ENCODE measurements around the gene FABP1.

FABP1 gene

GRCh38 chr2:88171966-88172365, 44.1 kb upstream of the FABP1 start:
- H3K4me3 ChIP-seq (IDR thresholded peaks at IDR 0.05; ENCODE audit: insufficient read depth, low read depth, low read length), result no peak overlapping the region
- TF ChIP-seq CTCF (conservative IDR thresholded peaks at IDR 0.05; ENCODE audit: low read depth, low read length), result no peak
- H3K4me1 ChIP-seq (ENCODE audit: low read depth, poor library complexity, severe bottlenecking), result peaks cover 18% of the 10 kb centered on the region
- no peak overlapping the region for H3K9ac ChIP-seq
- H4K20me1 ChIP-seq (ENCODE audit: insufficient read depth), result no peaks in the 10 kb centered on the region
- no peaks in the 10 kb centered on the region for H3K27me3 ChIP-seq (ENCODE audit: insufficient read depth, low read depth)
- H3K4me2 ChIP-seq, result no peak overlapping the region
- no peaks in the 10 kb centered on the region for H3K36me3 ChIP-seq (ENCODE audit: insufficient read depth)
- H3K79me2 ChIP-seq (ENCODE audit: insufficient read depth, low read depth), result no peaks in the 10 kb centered on the region
- H3K27ac ChIP-seq, result no peak overlapping the region
- no peak overlapping the region for H2AFZ ChIP-seq (ENCODE audit: low read depth)

GRCh38 chr2:88170472-88170892, 42.6 kb upstream of the FABP1 start:
- H3K36me3 ChIP-seq (ENCODE audit: insufficient read depth), result no peaks in the 10 kb centered on the region
- no peak overlapping the region for H3K4me3 ChIP-seq (IDR thresholded peaks at IDR 0.05; ENCODE audit: insufficient read depth, low read depth, low read length)
- no peak overlapping the region for H3K9ac ChIP-seq
- H3K27me3 ChIP-seq (ENCODE audit: insufficient read depth, low read depth), result no peaks in the 10 kb centered on the region
- peaks cover 5% of the 10 kb centered on the region for H3K4me1 ChIP-seq (ENCODE audit: low read depth, poor library complexity, severe bottlenecking)
- H4K20me1 ChIP-seq (ENCODE audit: insufficient read depth), result no peaks in the 10 kb centered on the region
- H3K4me2 ChIP-seq, result no peak overlapping the region
- no peaks in the 10 kb centered on the region for H3K79me2 ChIP-seq (ENCODE audit: insufficient read depth, low read depth)
- H3K27ac ChIP-seq, result no peak overlapping the region
- H2AFZ ChIP-seq (ENCODE audit: low read depth), result no peak overlapping the region
- no peak for TF ChIP-seq CTCF (conservative IDR thresholded peaks at IDR 0.05; ENCODE audit: low read depth, low read length)

GRCh38 chr2:88168386-88168785, 40.5 kb upstream of the FABP1 start:
- Histone ChIP-seq H4K20me1 (ENCODE audit: insufficient read depth) (no peaks in the 10 kb centered on the region), H2AFZ (ENCODE audit: low read depth) (no peak overlapping the region), H3K9ac (no peak overlapping the region), H3K27ac (no peak overlapping the region), H3K79me2 (ENCODE audit: insufficient read depth, low read depth) (no peaks in the 10 kb centered on the region), H3K36me3 (ENCODE audit: insufficient read depth) (no peaks in the 10 kb centered on the region), H3K4me2 (no peak overlapping the region), H3K4me3 (IDR thresholded peaks at IDR 0.05; ENCODE audit: insufficient read depth, low read depth, low read length) (no peak overlapping the region), H3K4me1 (ENCODE audit: low read depth, poor library complexity, severe bottlenecking) (no peaks in the 10 kb centered on the region), H3K27me3 (ENCODE audit: insufficient read depth, low read depth) (no peaks in the 10 kb centered on the region)
- TF ChIP-seq CTCF (conservative IDR thresholded peaks at IDR 0.05; ENCODE audit: low read depth, low read length), result no peak

GRCh38 chr2:88167740-88168139, 39.9 kb upstream of the FABP1 start:
- H2AFZ ChIP-seq (ENCODE audit: low read depth), result no peak overlapping the region
- H3K4me2 ChIP-seq, result no peak overlapping the region
- H3K9ac ChIP-seq, result no peak overlapping the region
- H3K27ac ChIP-seq, result no peak overlapping the region
- H3K4me1 ChIP-seq (ENCODE audit: low read depth, poor library complexity, severe bottlenecking), result no peaks in the 10 kb centered on the region
- no peak overlapping the region for H3K4me3 ChIP-seq (IDR thresholded peaks at IDR 0.05; ENCODE audit: insufficient read depth, low read depth, low read length)
- H3K27me3 ChIP-seq (ENCODE audit: insufficient read depth, low read depth), result no peaks in the 10 kb centered on the region
- no peak for TF ChIP-seq CTCF (conservative IDR thresholded peaks at IDR 0.05; ENCODE audit: low read depth, low read length)
- no peaks in the 10 kb centered on the region for H4K20me1 ChIP-seq (ENCODE audit: insufficient read depth)
- no peaks in the 10 kb centered on the region for H3K79me2 ChIP-seq (ENCODE audit: insufficient read depth, low read depth)
- H3K36me3 ChIP-seq (ENCODE audit: insufficient read depth), result no peaks in the 10 kb centered on the region

Measured in KMS-11 (cell line).